Putamen (tissue), 1 donor: ENCODE results near the gene KRTAP21-1.
"Not testable (repeated sequence)": the region's sequence is repeated elsewhere in the genome, so short reads cannot be mapped to it uniquely, and the experiment has no call there.

Experiments used
- DNase-seq: peaks from one replicate; pipeline ENCODE4 v3.0.0-alpha.2; 2016; ENCODE audit warnings: low spot score

Gene KRTAP21-1

GRCh38 chr21:30755328-30755727 is at the start of gene KRTAP21-1:
TSS of gene KRTAP21-1 (minus strand) at chr21:30755428. CDS start at chr21:30755378, 50 bp downstream.
- DNase-seq: not testable (repeated sequence)

- no peak for DNase-seq
Observed at GRCh38 chr21:30800605-30801004, 45.4 kb upstream of the KRTAP21-1 start.

- no peak for DNase-seq
Observed at GRCh38 chr21:30793581-30794314, 38.5 kb upstream of the KRTAP21-1 start.

GRCh38 chr21:30779249-30779648 is 24.0 kb upstream of the KRTAP21-1 start:
- DNase-seq: no peak

- DNase-seq: no peak
Observed at GRCh38 chr21:30769724-30770431, 14.7 kb upstream of the KRTAP21-1 start.

GRCh38 chr21:30760776-30761175 is 5.5 kb upstream of the KRTAP21-1 start:
- DNase-seq: no peak

- DNase-seq: no peak
Observed at GRCh38 chr21:30758306-30758705, 3.1 kb upstream of the KRTAP21-1 start.

GRCh38 chr21:30747159-30747558 is 8.1 kb downstream of the KRTAP21-1 start, which contains the start of gene KRTAP21-2:
TSS of gene KRTAP21-2 (minus strand) at chr21:30747259. CDS start at chr21:30747202, 57 bp downstream.
- DNase-seq: no peak

GRCh38 chr21:30740462-30740861 is 14.8 kb downstream of the KRTAP21-1 start:
- DNase-seq: no peak

GRCh38 chr21:30733026-30733425 is 22.2 kb downstream of the KRTAP21-1 start:
- no peak for DNase-seq

GRCh38 chr21:30726726-30727125 is 28.5 kb downstream of the KRTAP21-1 start:
- DNase-seq: no peak

- DNase-seq: peak; percentile 57
Observed at GRCh38 chr21:30719401-30719800, 35.8 kb downstream of the KRTAP21-1 start.

- peak; percentile 42 for DNase-seq
Observed at GRCh38 chr21:30718239-30718909, 36.9 kb downstream of the KRTAP21-1 start, which contains the start of gene KRTAP21-3. TSS of gene KRTAP21-3 (minus strand) at chr21:30718777. CDS start at chr21:30718759, 18 bp downstream.

GRCh38 chr21:30717105-30717504 is 38.1 kb downstream of the KRTAP21-1 start:
- no peak for DNase-seq

- DNase-seq: no peak
Observed at GRCh38 chr21:30714946-30715345, 40.3 kb downstream of the KRTAP21-1 start.

GRCh38 chr21:30714456-30714855 is 40.8 kb downstream of the KRTAP21-1 start:
- DNase-seq: no peak

- DNase-seq: no peak
Observed at GRCh38 chr21:30713766-30714165, 41.5 kb downstream of the KRTAP21-1 start.

GRCh38 chr21:30710499-30710898 is 44.7 kb downstream of the KRTAP21-1 start:
- DNase-seq: no peak

- no peak for DNase-seq
Observed at GRCh38 chr21:30707409-30707808, 47.8 kb downstream of the KRTAP21-1 start.
